Upper lobe of left lung (tissue), 6 donors: ENCODE data around the gene DNLZ. TPM values are rescaled to one million over a fixed set of nuclear protein-coding genes. Genes with fewer than 3 reads are reported as not detected.
A peak's percentile ranks its signal among the peaks of the same experiment; 100 is the strongest.

Experiments used
- ATAC-seq, 2 donors: fragments of 200-7000 bp; cut with Tn5 transposase; one replicate each; pipeline ENCODE4 v1.9.1; 2022; ENCODE audit warnings: mild to moderate bottlenecking in 2 of 2, moderate library complexity in 2 of 2; ENCODE audit not compliant: low FRiP score in 2 of 2
- DNase-seq, 2 donors: peaks; one replicate each; pipeline ENCODE4 v3.0.0-alpha.2; 2019 to 2020
- H3K27ac ChIP-seq, 4 donors: fragments of 200-600 bp; sonication (generic); one replicate each; pipeline ENCODE4 v1.5.1; 2016 to 2019
- H3K27me3 ChIP-seq, 4 donors: fragments of 200-600 bp; sonication (generic); one replicate each; pipeline ENCODE4 v1.5.1; 2017 to 2019
- H3K36me3 ChIP-seq, 4 donors: fragments of 200-600 bp; sonication (generic); one replicate each; pipeline ENCODE4 v1.5.1; 2016 to 2019
- H3K4me1 ChIP-seq, 4 donors: fragments of 200-600 bp; sonication (generic); one replicate each; pipeline ENCODE4 v1.5.1; 2018 to 2019
- H3K4me3 ChIP-seq, 4 donors: fragments of 200-600 bp; sonication (generic); one replicate each; pipeline ENCODE4 v1.5.1; 2017 to 2019; ENCODE audit warnings: mild to moderate bottlenecking in 2 of 4, moderate library complexity in 1 of 4
- H3K9me3 ChIP-seq, 4 donors: fragments of 200-600 bp; sonication (generic); one replicate each; pipeline ENCODE4 v1.5.1; 2018 to 2019
- CTCF ChIP-seq, 6 experiments: fragments of 450-650 bp in 4 of 6; fragments of 200-600 bp in 2 of 6; sonication (generic) in 2 of 6; IDR thresholded peaks; one replicate each; pipeline ENCODE4 v1.5.1; 2016 to 2019; ENCODE audit warnings: antibody characterized with exemption in 6 of 6
- EP300 ChIP-seq, 4 donors: sonication (generic); formaldehyde crosslinking; IDR thresholded peaks; one replicate each; pipeline ENCODE4 v1.5.1; 2017; ENCODE audit warnings: antibody characterized with exemption in 4 of 4, control low read depth in 2 of 4
- POLR2A ChIP-seq, 4 donors: fragments of 450-650 bp; IDR thresholded peaks; one replicate each; pipeline ENCODE4 v1.5.1; 2016 to 2017; ENCODE audit warnings: antibody characterized with exemption in 4 of 4, mild to moderate bottlenecking in 2 of 4
- POLR2AphosphoS5 ChIP-seq, 2 donors: sonication (generic); formaldehyde crosslinking; IDR thresholded peaks; one replicate each; pipeline ENCODE4 v1.5.1; 2017; ENCODE audit warnings: antibody characterized with exemption in 2 of 2
- WGBS, 2 donors: methylation state at CpG; one replicate each; pipeline ENCODE4 v1.1.5; 2017 to 2018; 5-methylcytosine and 5-hydroxymethylcytosine counted together
- total RNA-seq, 6 donors: library from RNA; depleted of rRNA in 4 of 6; stranded (reverse); fragments of >200 nt in 4 of 6; gene quantifications; one replicate each; pipeline versions ENCODE4 v1.1.0 to v1.2.1, GENCODE V29; 2016 to 2021
- donor health status: DM: no; HTN: no; CAD: no; lungs with moderate emphysema.
- donor health status: DM: no; HTN: yes; CAD: no; lungs with severe emphysema.

The DNLZ gene
- total RNA-seq, 6 donors from 2014 or later, result 5.2 to 35.9 (median 19.4) TPM

GRCh38 chr9:136336156-136336870 lies 27.2 kb downstream of the DNLZ start:
- H3K4me1 ChIP-seq, result no peaks in the 10 kb centered on the region
- DNase-seq, result peak; percentile 40 to 52
- TF ChIP-seq POLR2AphosphoS5 (IDR thresholded peaks at IDR 0.05) (peak; percentile 44 to 54), POLR2A (IDR thresholded peaks at IDR 0.05) (no peak)
- WGBS, 2 donors, result 81 to 89% methylated on average over 15 to 27 of the region's 30 CpGs
- H3K36me3 ChIP-seq, result peaks cover 0 to 25% (median 8%) of the 10 kb centered on the region in 4 donors
- no peaks in the 10 kb centered on the region for H3K27me3 ChIP-seq
- ATAC-seq, result no peak
- H3K4me3 ChIP-seq, result no peak overlapping the region
- H3K27ac ChIP-seq, result peak overlapping the region; percentile 48 to 73 (median 62)
- H3K9me3 ChIP-seq, result no peaks in the 10 kb centered on the region

- peak overlapping the region; percentile 30 to 73 (median 47) for H3K27ac ChIP-seq
- TF ChIP-seq CTCF (IDR thresholded peaks at IDR 0.05) (no peak), POLR2A (IDR thresholded peaks at IDR 0.05) (no peak), POLR2AphosphoS5 (IDR thresholded peaks at IDR 0.05) (no peak), EP300 (IDR thresholded peaks at IDR 0.05) (no peak)
- DNase-seq (peak in 1 of 2 donors; percentile 74), ATAC-seq (no peak)
- peaks cover 0 to 25% (median 8%) of the 10 kb centered on the region in 4 donors for H3K36me3 ChIP-seq
- 77 to 93% methylated on average over 11 to 23 of the region's 26 CpGs for WGBS, 2 donors
- no peak overlapping the region for H3K4me3 ChIP-seq
- H3K9me3 ChIP-seq, result no peaks in the 10 kb centered on the region
- no peaks in the 10 kb centered on the region for H3K4me1 ChIP-seq
- H3K27me3 ChIP-seq, result no peaks in the 10 kb centered on the region
Observed at GRCh38 chr9:136335296-136336155, 28.0 kb downstream of the DNLZ start.

- peaks cover 0 to 9% (median 0%) of the 10 kb centered on the region in 4 donors for H3K4me1 ChIP-seq
- DNase-seq (peak in 1 of 2 donors; percentile 79), ATAC-seq (no peak)
- no peak overlapping the region for H3K4me3 ChIP-seq
- WGBS, 2 donors, result 91% methylated on average over 12 to 21 of the region's 21 CpGs
- peak overlapping the region in 1 of 4 donors; percentile 73 for H3K27ac ChIP-seq
- TF ChIP-seq POLR2A (IDR thresholded peaks at IDR 0.05) (no peak), EP300 (IDR thresholded peaks at IDR 0.05) (no peak), POLR2AphosphoS5 (IDR thresholded peaks at IDR 0.05) (no peak), CTCF (IDR thresholded peaks at IDR 0.05) (no peak)
- H3K36me3 ChIP-seq, result peaks cover 0 to 25% (median 8%) of the 10 kb centered on the region in 4 donors
- no peaks in the 10 kb centered on the region for H3K9me3 ChIP-seq
- H3K27me3 ChIP-seq, result no peaks in the 10 kb centered on the region
Observed at GRCh38 chr9:136334541-136334940, 29.0 kb downstream of the DNLZ start.

GRCh38 chr9:136333486-136333885 lies 30.1 kb downstream of the DNLZ start:
- no peaks in the 10 kb centered on the region for H3K27me3 ChIP-seq
- peaks cover 6 to 19% (median 7%) of the 10 kb centered on the region in 4 donors for H3K4me1 ChIP-seq
- peak overlapping the region in 3 of 4 donors; percentile 2 to 73 (median 16) for H3K27ac ChIP-seq
- H3K9me3 ChIP-seq, result no peaks in the 10 kb centered on the region
- TF ChIP-seq EP300 (IDR thresholded peaks at IDR 0.05) (no peak), POLR2AphosphoS5 (IDR thresholded peaks at IDR 0.05) (no peak), CTCF (IDR thresholded peaks at IDR 0.05) (no peak), POLR2A (IDR thresholded peaks at IDR 0.05) (no peak)
- DNase-seq (peak in 1 of 2 donors; percentile 73), ATAC-seq (no peak)
- no peak overlapping the region for H3K4me3 ChIP-seq
- WGBS, 2 donors, result 90 to 98% methylated on average over 6 to 15 of the region's 17 CpGs
- peaks cover 0 to 22% (median 7%) of the 10 kb centered on the region in 4 donors for H3K36me3 ChIP-seq

- Histone ChIP-seq H3K27me3 (no peaks in the 10 kb centered on the region), H3K27ac (peak overlapping the region in 3 of 4 donors; percentile 2 to 73 (median 16)), H3K4me3 (no peak overlapping the region), H3K4me1 (peaks cover 10 to 24% (median 11%) of the 10 kb centered on the region in 4 donors), H3K9me3 (no peaks in the 10 kb centered on the region), H3K36me3 (peaks cover 0 to 19% (median 5%) of the 10 kb centered on the region in 4 donors)
- 72% methylated on average over 5 to 7 of the region's 12 CpGs for WGBS, 2 donors
- peak in 1 of 2 donors; percentile 79 for DNase-seq
- TF ChIP-seq CTCF (IDR thresholded peaks at IDR 0.05) (no peak), POLR2AphosphoS5 (IDR thresholded peaks at IDR 0.05) (no peak), POLR2A (IDR thresholded peaks at IDR 0.05) (no peak), EP300 (IDR thresholded peaks at IDR 0.05) (no peak)
- ATAC-seq, result no peak
Observed at GRCh38 chr9:136333045-136333444, 30.5 kb downstream of the DNLZ start.
